Psoas muscle (tissue), 8 donors: ENCODE results near the gene UBXN1. TPM values are rescaled to one million over a fixed set of nuclear protein-coding genes. Genes with fewer than 3 reads are reported as not detected.

Source experiments
- ATAC-seq, 4 donors: fragments of 200-7000 bp; cut with Tn5 transposase; one replicate each; pipeline ENCODE4 v1.9.1; 2020; ENCODE audit warnings: moderate library complexity in 3 of 4, mild to moderate bottlenecking in 2 of 4
- DNase-seq, 2 donors: peaks; one replicate each; pipeline ENCODE4 v3.0.0-alpha.2; 2020
- H3K27ac ChIP-seq: fragments of 200-600 bp; one replicate; pipeline ENCODE4 v1.8.0; 2022
- H3K27me3 ChIP-seq, 3 donors: fragments of 200-600 bp in 1 of 3; one replicate each; pipeline versions ENCODE4 v1.6.1 to v1.8.0; 2013 to 2022; ENCODE audit warnings: low read length in 2 of 3, mild to moderate bottlenecking in 2 of 3, moderate library complexity in 1 of 3; ENCODE audit not compliant: insufficient read depth in 3 of 3
- H3K36me3 ChIP-seq, 2 donors: fragments of 200-600 bp in 1 of 2; one replicate each; pipeline versions ENCODE4 v1.6.1 to v1.8.0; 2013 to 2022; ENCODE audit warnings: low read depth in 1 of 2, mild to moderate bottlenecking in 1 of 2, moderate library complexity in 1 of 2; ENCODE audit not compliant: insufficient read depth in 1 of 2
- H3K4me1 ChIP-seq: fragments of 200-600 bp; one replicate; pipeline ENCODE4 v1.8.0; 2022
- H3K4me3 ChIP-seq: fragments of 200-600 bp; one replicate; pipeline ENCODE4 v1.8.0; 2022; ENCODE audit warnings: mild to moderate bottlenecking
- H3K9me3 ChIP-seq: fragments of 200-600 bp; one replicate; pipeline ENCODE4 v1.8.0; 2022
- WGBS, 3 donors: extraction: QIAGEN DNeasy Blood & Tissue Kit; methylation state at CpG; one replicate each; pipeline versions ENCODE4 v1.1.6 to v1.1.7; 2013; 5-methylcytosine and 5-hydroxymethylcytosine counted together
- intact Hi-C, 2 donors: fragments of 100-400 bp; cut with DNase I; formaldehyde crosslinking; loops; one replicate each; pipeline versions ENCODE4 v1.11.0 to v1.14.2; 2022
- long read RNA-seq, 2 donors: library from polyadenylated mRNA; unstranded; transcript quantifications; one replicate each; pipeline ENCODE4 v2.0.0, GENCODE V29; 2021
- polyA plus RNA-seq, 3 donors: library from polyadenylated mRNA; stranded (reverse); fragments of 200-250 nt; gene quantifications; one replicate each; pipeline ENCODE4 v1.2.3, GENCODE V29; 2013
- total RNA-seq, 4 donors: library from RNA; stranded (reverse); fragmentation: NEBNext Ultra II Directional in 2 of 4; extraction: Animal tissue kit (Norgen Biotek cat#: 25700) in 2 of 4; gene quantifications; one replicate each; pipeline versions ENCODE4 v1.2.1 to v1.2.4, GENCODE V29; 2021 to 2023
- TF ChIP-seq, protein P1 (sequence below): fragments of 200-600 bp; IDR thresholded peaks from one replicate; pipeline ENCODE4 v1.8.0; 2022; ENCODE audit warnings: antibody characterized with exemption
- donor health status: healthy with polysubstance abuse.
- donor health status: DM: no; HTN: no; CAD: no; lungs with moderate emphysema.
- donor health status: Bipolar disorder and iron deficiency.
- donor health status: healthy.
- donor health status: DM: yes; HTN: yes; CAD: no.
- donor health status: DM: no; HTN: no; CAD: no.
- donor health status: DM: no; HTN: no; CAD: no.
- donor health status: DM: yes; HTN: yes; CAD: no.

UBXN1 gene, protein sequence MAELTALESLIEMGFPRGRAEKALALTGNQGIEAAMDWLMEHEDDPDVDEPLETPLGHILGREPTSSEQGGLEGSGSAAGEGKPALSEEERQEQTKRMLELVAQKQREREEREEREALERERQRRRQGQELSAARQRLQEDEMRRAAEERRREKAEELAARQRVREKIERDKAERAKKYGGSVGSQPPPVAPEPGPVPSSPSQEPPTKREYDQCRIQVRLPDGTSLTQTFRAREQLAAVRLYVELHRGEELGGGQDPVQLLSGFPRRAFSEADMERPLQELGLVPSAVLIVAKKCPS
- 100 to 1,000 TPM; 102 to 204 (median 149) TPM for total RNA-seq
- 100 to 1,000 TPM; 225 to 376 (median 295) TPM for polyA plus RNA-seq
- long read RNA-seq, donor 1, transcript UBXN1-202 (9 exons, 1,153 nt): major isoform, 141 of 173 reads
- long read RNA-seq, donor 1, transcript UBXN1-217 (10 exons, 943 nt): minor isoform, 14 of 173 reads
- long read RNA-seq, donor 1, partial matches to known transcripts: 13 of 173 reads
- long read RNA-seq, donor 1, other reads (novel, unspliced or antisense): 3 of 173 reads
- long read RNA-seq, donor 2, transcript UBXN1-217 (10 exons, 943 nt): minor isoform, 38 of 459 reads
- long read RNA-seq, donor 2, transcript UBXN1-202 (9 exons, 1,153 nt): major isoform, 392 of 459 reads
- long read RNA-seq, donor 2, partial matches to known transcripts: 16 of 459 reads
- long read RNA-seq, donor 2, other reads (novel, unspliced or antisense): 9 of 459 reads

DNA sequence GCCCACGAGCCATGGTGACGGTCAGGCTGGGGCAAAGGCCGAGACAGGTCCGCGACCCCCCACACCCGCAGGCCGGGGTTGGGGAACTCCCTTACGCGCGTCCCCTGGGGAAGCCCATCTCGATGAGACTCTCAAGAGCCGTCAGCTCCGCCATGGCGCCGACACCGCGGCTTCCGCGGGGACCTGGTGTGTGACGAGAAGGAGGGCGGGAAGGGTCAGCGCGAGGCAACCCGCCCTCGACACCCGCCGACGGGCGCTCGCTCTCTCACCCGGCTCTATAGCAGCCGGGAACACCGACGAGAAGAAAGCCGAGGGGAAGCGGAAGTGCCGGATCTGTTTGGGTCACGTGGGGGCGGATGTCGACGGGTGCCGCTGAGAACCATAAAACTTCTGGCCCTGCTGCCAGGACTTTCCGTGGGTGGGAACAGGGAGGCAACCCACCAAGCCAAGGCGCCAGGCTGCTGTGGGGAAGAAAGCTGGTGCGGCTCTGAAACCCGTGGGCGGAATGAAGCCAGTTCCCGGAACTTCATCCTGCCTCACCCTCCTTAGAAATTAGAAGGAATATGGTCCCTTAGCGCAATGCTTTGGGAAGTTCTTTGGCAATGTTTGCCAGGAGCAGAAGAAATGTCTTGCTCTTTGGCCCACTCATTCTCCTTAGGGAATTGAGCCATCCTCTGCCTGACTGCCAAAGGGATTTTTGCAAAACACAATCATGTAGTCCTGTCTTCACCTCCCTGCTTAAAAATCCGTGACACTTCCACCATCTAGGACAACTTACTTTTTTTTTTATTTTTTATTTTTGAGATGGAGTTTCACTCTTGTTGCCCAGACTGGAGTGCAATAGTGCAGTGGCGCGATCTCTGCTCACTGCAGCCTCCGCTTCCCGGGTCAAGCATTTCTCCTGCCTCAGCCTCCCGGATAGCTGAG lies at the start of gene UBXN1:
Gene UBXN1, minus strand, starts transcription at position 304 of the 927 bp plus-strand sequence. Its CDS starts 150 bp downstream, at position 154.
- Histone ChIP-seq H3K27ac (peak within 1 kb of the TSS; percentile 91), H3K9me3 (no peaks in the 10 kb centered on the region), H3K4me3 (peak within 1 kb of the TSS; percentile 87), H3K36me3 (peaks cover 6 to 42% of the 10 kb centered on the region in 2 donors), H3K4me1 (peaks cover 32% of the 10 kb centered on the region), H3K27me3 (no peaks in the 10 kb centered on the region)
- ATAC-seq (peak; percentile 88 to 93 (median 90)), DNase-seq (peak; percentile 94 to 96)
- WGBS, 3 donors: 1 to 3% (median 2%) methylated on average over 55 of the region's 55 CpGs
- intact Hi-C loops: no loop called here
- TF ChIP-seq, protein P1, sequence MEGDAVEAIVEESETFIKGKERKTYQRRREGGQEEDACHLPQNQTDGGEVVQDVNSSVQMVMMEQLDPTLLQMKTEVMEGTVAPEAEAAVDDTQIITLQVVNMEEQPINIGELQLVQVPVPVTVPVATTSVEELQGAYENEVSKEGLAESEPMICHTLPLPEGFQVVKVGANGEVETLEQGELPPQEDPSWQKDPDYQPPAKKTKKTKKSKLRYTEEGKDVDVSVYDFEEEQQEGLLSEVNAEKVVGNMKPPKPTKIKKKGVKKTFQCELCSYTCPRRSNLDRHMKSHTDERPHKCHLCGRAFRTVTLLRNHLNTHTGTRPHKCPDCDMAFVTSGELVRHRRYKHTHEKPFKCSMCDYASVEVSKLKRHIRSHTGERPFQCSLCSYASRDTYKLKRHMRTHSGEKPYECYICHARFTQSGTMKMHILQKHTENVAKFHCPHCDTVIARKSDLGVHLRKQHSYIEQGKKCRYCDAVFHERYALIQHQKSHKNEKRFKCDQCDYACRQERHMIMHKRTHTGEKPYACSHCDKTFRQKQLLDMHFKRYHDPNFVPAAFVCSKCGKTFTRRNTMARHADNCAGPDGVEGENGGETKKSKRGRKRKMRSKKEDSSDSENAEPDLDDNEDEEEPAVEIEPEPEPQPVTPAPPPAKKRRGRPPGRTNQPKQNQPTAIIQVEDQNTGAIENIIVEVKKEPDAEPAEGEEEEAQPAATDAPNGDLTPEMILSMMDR: no peak

DNA sequence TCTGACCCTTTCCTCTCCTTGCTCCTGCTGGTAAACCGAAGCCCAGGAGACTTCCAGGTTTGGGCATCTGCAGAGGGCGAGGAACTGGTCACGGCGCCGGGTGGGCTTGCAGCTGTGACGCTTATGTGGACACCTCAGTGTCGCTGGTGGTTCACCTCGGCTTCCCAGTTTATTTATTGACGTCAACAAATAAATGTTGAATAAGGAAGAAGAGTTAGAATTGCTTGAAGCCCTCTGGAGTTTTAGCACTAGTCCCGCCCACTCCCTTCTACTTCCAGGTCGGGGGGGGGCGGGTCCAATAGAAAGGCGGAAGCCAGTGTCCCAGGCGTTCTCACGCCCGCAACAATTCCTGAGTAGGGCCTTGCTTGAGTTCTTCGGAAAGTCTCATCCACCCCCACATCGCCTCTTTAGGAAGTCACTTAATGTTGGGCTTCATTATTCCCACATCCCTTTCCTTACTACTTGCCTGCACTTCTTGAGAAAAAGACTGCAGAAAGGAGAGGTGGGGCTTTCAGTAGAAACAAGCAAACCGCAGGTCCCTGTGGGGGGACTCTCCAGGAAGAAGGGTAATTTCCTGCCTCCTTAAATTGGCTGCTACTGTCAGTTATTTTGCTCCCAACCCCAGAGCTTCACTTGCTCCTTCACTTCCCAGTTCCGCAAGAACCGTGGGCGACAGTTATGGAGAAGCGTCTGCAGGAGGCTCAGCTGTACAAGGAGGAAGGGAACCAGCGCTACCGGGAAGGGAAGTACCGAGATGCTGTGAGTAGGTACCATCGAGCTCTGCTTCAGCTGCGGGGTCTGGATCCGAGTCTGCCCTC lies 49.5 kb upstream of the UBXN1 start, which contains the start of gene TTC9C:
Gene TTC9C, plus strand, starts transcription at position 316 of the 818 bp plus-strand sequence. Its CDS starts 363 bp downstream, at position 679.
- intact Hi-C loops: loop anchor here (5.0 kb wide), 2 partner anchors 34 to 39 kb away; partner anchors contain the start of gene POLR2G (in 1 of the 2)
- DNase-seq (peak; percentile 87 to 91), ATAC-seq (peak; percentile 65 to 78 (median 68))
- Histone ChIP-seq H3K27me3 (no peaks in the 10 kb centered on the region), H3K4me1 (peaks cover 38% of the 10 kb centered on the region), H3K4me3 (peak within 1 kb of the TSS; percentile 76), H3K27ac (peak within 1 kb of the TSS; percentile 98), H3K36me3 (peaks cover 5 to 35% of the 10 kb centered on the region in 2 donors), H3K9me3 (no peaks in the 10 kb centered on the region)
- TF ChIP-seq, protein P1: no peak
- 0 to 2% (median 0%) methylated on average over 28 to 29 of the region's 29 CpGs for WGBS, 3 donors

DNA sequence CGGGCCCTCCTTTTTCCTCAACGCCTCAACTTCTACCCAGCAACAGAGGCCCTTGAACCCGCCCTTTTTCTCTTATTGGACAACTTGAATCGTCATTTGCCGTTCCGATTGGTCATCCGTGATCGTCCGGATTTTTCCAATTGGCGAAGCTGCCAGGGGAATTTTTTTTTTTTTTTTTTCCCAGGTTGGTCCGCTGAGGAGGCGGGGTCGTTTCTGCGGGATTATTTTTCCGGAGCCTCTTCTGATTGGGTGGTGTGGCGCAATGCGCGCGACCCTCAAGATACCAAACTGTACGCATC lies 48.9 kb upstream of the UBXN1 start:
- Histone ChIP-seq H3K4me3 (peak overlapping the region; percentile 76), H3K27me3 (no peaks in the 10 kb centered on the region), H3K9me3 (no peaks in the 10 kb centered on the region), H3K4me1 (peaks cover 38% of the 10 kb centered on the region), H3K36me3 (peaks cover 7 to 35% of the 10 kb centered on the region in 2 donors), H3K27ac (peak overlapping the region; percentile 98)
- DNase-seq (peak; percentile 78 to 86), ATAC-seq (peak; percentile 81 to 86 (median 82))
- intact Hi-C loops: loop anchor here (5.0 kb wide), 2 partner anchors 34 to 39 kb away; partner anchors contain the start of gene POLR2G (in 1 of the 2)
- 0% methylated on average over 20 of the region's 20 CpGs for WGBS, 3 donors
- TF ChIP-seq, protein P1: no peak
